ENCODE measurements around the gene HMG20B.

- TF ChIP-seq CTCF (IDR thresholded peaks at IDR 0.05) (no peak), POLR2A (IDR thresholded peaks at IDR 0.05) (no peak)
Measured at GRCh38 chr19:3533033-3533432, 39.7 kb upstream of the HMG20B start.

Data from esophagus squamous epithelium (tissue), 4 donors.